ENCODE measurements around the gene LNX2. TPM values are rescaled to one million over a fixed set of nuclear protein-coding genes. Genes with fewer than 3 reads are reported as not detected.
A peak's percentile ranks its signal among the peaks of the same experiment; 100 is the strongest.

The LNX2 gene
- 13.4 TPM for polyA plus RNA-seq (ENCODE audit: insufficient read length)
- long read RNA-seq, donor 1, full-length matches to known transcripts: 3 of 246 reads
- long read RNA-seq, donor 1, partial matches to known transcripts: 228 of 246 reads
- long read RNA-seq, donor 1, other reads (novel, unspliced or antisense): 15 of 246 reads
- long read RNA-seq, donor 2, partial matches to known transcripts: 192 of 203 reads
- long read RNA-seq, donor 2, other reads (novel, unspliced or antisense): 11 of 203 reads
- long read RNA-seq, donor 3, partial matches to known transcripts: 84 of 130 reads
- long read RNA-seq, donor 3, other reads (novel, unspliced or antisense): 46 of 130 reads
- long read RNA-seq, donor 4: 0 reads
- long read RNA-seq, donor 5, full-length matches to known transcripts: 3 of 3 reads
- long read RNA-seq, donor 5, partial matches to known transcripts: 0 of 3 reads
- long read RNA-seq, donor 5, other reads (novel, unspliced or antisense): 0 of 3 reads
- long read RNA-seq, donor 6, partial matches to known transcripts: 179 of 179 reads
- long read RNA-seq, donor 6, other reads (novel, unspliced or antisense): 0 of 179 reads
- long read RNA-seq, donor 7, partial matches to known transcripts: 258 of 258 reads
- long read RNA-seq, donor 7, other reads (novel, unspliced or antisense): 0 of 258 reads
- long read RNA-seq, donor 8, full-length matches to known transcripts: 1 of 78 reads
- long read RNA-seq, donor 8, partial matches to known transcripts: 77 of 78 reads
- long read RNA-seq, donor 8, other reads (novel, unspliced or antisense): 0 of 78 reads

GRCh38 chr13:27620377-27621115, at the start of gene LNX2:
Gene LNX2, minus strand, starts transcription at chr13:27620529. Its CDS starts 38,826 bp downstream, at chr13:27581703.
- DNase-seq: peak; percentile 96

- no peak for DNase-seq
Observed at GRCh38 chr13:27667946-27668345, 47.6 kb upstream of the LNX2 start.

- DNase-seq: no peak
Observed at GRCh38 chr13:27666951-27667350, 46.6 kb upstream of the LNX2 start.

- DNase-seq: no peak
Observed at GRCh38 chr13:27665761-27666160, 45.4 kb upstream of the LNX2 start.

- no peak for DNase-seq
Observed at GRCh38 chr13:27665333-27665732, 45.0 kb upstream of the LNX2 start.

- no peak for DNase-seq
Observed at GRCh38 chr13:27663947-27664346, 43.6 kb upstream of the LNX2 start.

GRCh38 chr13:27662738-27663470, 42.6 kb upstream of the LNX2 start:
- no peak for DNase-seq

GRCh38 chr13:27661017-27661416, 40.7 kb upstream of the LNX2 start:
- no peak for DNase-seq

- DNase-seq: no peak
Observed at GRCh38 chr13:27660511-27660910, 40.2 kb upstream of the LNX2 start.

GRCh38 chr13:27659145-27659865, 39.0 kb upstream of the LNX2 start:
- DNase-seq: no peak

GRCh38 chr13:27658546-27658945, 38.2 kb upstream of the LNX2 start:
- no peak for DNase-seq

GRCh38 chr13:27657724-27658123, 37.4 kb upstream of the LNX2 start:
- no peak for DNase-seq

- DNase-seq: no peak
Observed at GRCh38 chr13:27654816-27655215, 34.5 kb upstream of the LNX2 start.

- DNase-seq: no peak
Observed at GRCh38 chr13:27654059-27654458, 33.7 kb upstream of the LNX2 start.

- no peak for DNase-seq
Observed at GRCh38 chr13:27650312-27650711, 30.0 kb upstream of the LNX2 start.

GRCh38 chr13:27644302-27644701, 24.0 kb upstream of the LNX2 start:
- DNase-seq: no peak

- no peak for DNase-seq
Observed at GRCh38 chr13:27643334-27644132, 23.2 kb upstream of the LNX2 start.

- DNase-seq: no peak
Observed at GRCh38 chr13:27641711-27642502, 21.6 kb upstream of the LNX2 start.

- DNase-seq: no peak
Observed at GRCh38 chr13:27639186-27639585, 18.9 kb upstream of the LNX2 start.
